A673 (cell line): ENCODE results near the gene CGN. TPM values are rescaled to one million over a fixed set of nuclear protein-coding genes. Genes with fewer than 3 reads are reported as not detected.

Source experiments
- BruUV-seq: library from RNA; stranded (reverse); fragments of 400-500 nt; replicated peaks from 2 replicates; lab custom pipeline; 2021; lab: Mats Ljungman, UMichigan
- CTCF ChIA-PET: fragments of 300-600 bp; sonication (Branson Sonifier 250); formaldehyde crosslinking; loops from one replicate; lab custom pipeline; 2022; ENCODE audit warnings: antibody characterized with exemption; lab: Charles Lee
- POLR2A ChIA-PET: fragments of 300-600 bp; sonication (Branson Sonifier 250); formaldehyde crosslinking; loops from one replicate; lab custom pipeline; 2022; ENCODE audit warnings: antibody characterized with exemption; ENCODE audit not compliant: low non-redundant PET; lab: Charles Lee
- DNase-seq: peaks from one replicate; pipeline ENCODE4 v3.0.0-alpha.2; 2015; ENCODE audit warnings: low spot score
- H3K27ac ChIP-seq: fragments of 200-600 bp; sonication (generic); 2 replicates; pipeline ENCODE4 v1.5.1; 2016; ENCODE audit warnings: mixed run types, low read depth, mild to moderate bottlenecking, mixed read lengths, antibody characterized with exemption, low read length; ENCODE audit not compliant: poor library complexity, severe bottlenecking
- H3K27me3 ChIP-seq: fragments of 200-600 bp; sonication (generic); replicated peaks from 2 replicates; pipeline ENCODE4 v1.6.1; 2017; ENCODE audit warnings: mixed run types, low read depth, mild to moderate bottlenecking, mixed read lengths, antibody characterized with exemption, low read length; ENCODE audit not compliant: insufficient read depth, poor library complexity
- H3K36me3 ChIP-seq: fragments of 200-600 bp; sonication (generic); 2 replicates; pipeline ENCODE4 v1.6.1; 2016; ENCODE audit warnings: mixed run types, mild to moderate bottlenecking, mixed read lengths, antibody characterized with exemption, low read length; ENCODE audit not compliant: insufficient read depth, poor library complexity, severe bottlenecking
- H3K4me1 ChIP-seq: fragments of 200-600 bp; sonication (generic); 2 replicates; pipeline ENCODE4 v1.6.1; 2017; ENCODE audit warnings: mixed run types, mild to moderate bottlenecking, mixed read lengths, antibody characterized with exemption, low read length; ENCODE audit not compliant: insufficient read depth, poor library complexity, severe bottlenecking
- H3K4me3 ChIP-seq: fragments of 200-600 bp; sonication (generic); 2 replicates; pipeline ENCODE4 v1.5.1; 2016; ENCODE audit warnings: low read depth, mixed run types, mild to moderate bottlenecking, mixed read lengths, low read length; ENCODE audit not compliant: poor library complexity, severe bottlenecking
- H3K9me3 ChIP-seq: fragments of 200-600 bp; sonication (generic); 2 replicates; pipeline ENCODE4 v1.6.1; 2016; ENCODE audit warnings: mixed run types, low read depth, mild to moderate bottlenecking, mixed read lengths, antibody characterized with exemption, low read length; ENCODE audit not compliant: poor library complexity, severe bottlenecking
- CTCF ChIP-seq: fragments of 300-800, 200-600 bp; sonication (generic); conservative IDR thresholded peaks from 2 replicates; pipeline ENCODE4 v1.5.1; 2017; ENCODE audit warnings: low read depth, mild to moderate bottlenecking, antibody characterized with exemption, low read length, moderate library complexity, mixed read lengths
- EZH2 ChIP-seq: fragments of 200-600 bp; sonication (generic); IDR thresholded peaks from 2 replicates; pipeline ENCODE4 v1.6.1; 2017; ENCODE audit warnings: borderline replicate concordance, low read depth, mild to moderate bottlenecking, mixed read lengths, antibody characterized with exemption, low read length; ENCODE audit not compliant: poor library complexity, severe bottlenecking
- intact Hi-C: fragments of 100-400 bp; cut with micrococcal nuclease; formaldehyde crosslinking; loops from one replicate; pipeline ENCODE4 v1.10.0; 2022; ENCODE audit not compliant: unreplicated experiment
- total RNA-seq: library from RNA; stranded (reverse); gene quantifications from 2 replicates; pipeline ENCODE4 v1.2.3, GENCODE V29; 2021

Gene CGN
- total RNA-seq, 1 experiment from 2014 or later, result 2.6 TPM

- H3K36me3 ChIP-seq, result no peaks in the 10 kb centered on the region
- no peak overlapping the region for H3K4me3 ChIP-seq
- H3K4me1 ChIP-seq, result no peaks in the 10 kb centered on the region
- TF ChIP-seq EZH2 (no peak), CTCF (no peak)
- intact Hi-C loops, result no loop called here
- ChIA-PET POLR2A (no interaction called here), CTCF (no interaction called here)
- BruUV-seq, result no TSS peak
- no peak for DNase-seq
- no peak overlapping the region for H3K27ac ChIP-seq
- H3K27me3 ChIP-seq, result no peaks in the 10 kb centered on the region
- no peaks in the 10 kb centered on the region for H3K9me3 ChIP-seq
These were observed 12.1 kb downstream of the CGN start for GRCh38 chr1:151523326-151523725.

GRCh38 chr1:151524736-151525135 is 13.5 kb downstream of the CGN start:
- ChIA-PET POLR2A (no interaction called here), CTCF (no interaction called here)
- no peak for DNase-seq
- BruUV-seq, result no TSS peak
- intact Hi-C loops, result no loop called here
- Histone ChIP-seq H3K27ac (no peak overlapping the region), H3K27me3 (no peaks in the 10 kb centered on the region), H3K36me3 (no peaks in the 10 kb centered on the region), H3K9me3 (no peaks in the 10 kb centered on the region), H3K4me3 (no peak overlapping the region), H3K4me1 (no peaks in the 10 kb centered on the region)
- TF ChIP-seq CTCF (no peak), EZH2 (no peak)

- H3K9me3 ChIP-seq, result no peaks in the 10 kb centered on the region
- H3K27me3 ChIP-seq, result no peaks in the 10 kb centered on the region
- H3K4me1 ChIP-seq, result no peaks in the 10 kb centered on the region
- intact Hi-C loops, result no loop called here
- CTCF ChIA-PET, result no interaction called here
- DNase-seq, result no peak
- H3K4me3 ChIP-seq, result no peak overlapping the region
- H3K36me3 ChIP-seq, result no peaks in the 10 kb centered on the region
- POLR2A ChIA-PET, result no interaction called here
- no peak overlapping the region for H3K27ac ChIP-seq
- no peak for TF ChIP-seq EZH2
- no peak for TF ChIP-seq CTCF
- no TSS peak for BruUV-seq
These were observed 15.7 kb downstream of the CGN start for GRCh38 chr1:151526735-151527525.
